Astrocyte of the cerebellum (primary cell): ENCODE results near the gene P2RY4.

ENCODE experiments used
- DNase-seq: peaks from one replicate; pipeline ENCODE4 v3.0.0-alpha.2; 2011; ENCODE audit warnings: low read depth
- H3K4me3 ChIP-seq: 2 replicates; pipeline ENCODE4 v1.5.1; 2011; ENCODE audit warnings: mild to moderate bottlenecking, low read depth, low read length, moderate library complexity
- CTCF ChIP-seq: IDR thresholded peaks from 2 replicates; pipeline ENCODE4 v1.5.1; 2012; ENCODE audit warnings: low read length, low read depth, moderate library complexity, mild to moderate bottlenecking; ENCODE audit errors: missing control alignments
- in situ Hi-C: cut with HindIII; loops from 2 replicates; pipeline ENCODE4 v1.10.0; 2017; ENCODE audit warnings: low sequenced_read_pairs

P2RY4 gene

GRCh38 chrX:70257423-70258288, 2.3 kb downstream of the P2RY4 start:
- no peak for TF ChIP-seq CTCF
- no peak overlapping the region for H3K4me3 ChIP-seq
- in situ Hi-C loops = no loop called here
- no peak for DNase-seq

GRCh38 chrX:70255452-70255851, 4.6 kb downstream of the P2RY4 start:
- no peak for DNase-seq
- no peak for TF ChIP-seq CTCF
- H3K4me3 ChIP-seq = no peak overlapping the region
- in situ Hi-C loops = no loop called here

- TF ChIP-seq CTCF = no peak
- DNase-seq = no peak
- no peak overlapping the region for H3K4me3 ChIP-seq
- in situ Hi-C loops = no loop called here
These were observed 5.1 kb downstream of the P2RY4 start for GRCh38 chrX:70254909-70255308.

- no peak for DNase-seq
- TF ChIP-seq CTCF = no peak
- H3K4me3 ChIP-seq = no peak overlapping the region
- in situ Hi-C loops = no loop called here
These were observed 6.0 kb downstream of the P2RY4 start for GRCh38 chrX:70254063-70254400.

GRCh38 chrX:70253377-70254062, 6.5 kb downstream of the P2RY4 start:
- TF ChIP-seq CTCF = no peak
- no peak for DNase-seq
- in situ Hi-C loops = no loop called here
- H3K4me3 ChIP-seq = no peak overlapping the region

- no peak overlapping the region for H3K4me3 ChIP-seq
- in situ Hi-C loops = no loop called here
- DNase-seq = no peak
- no peak for TF ChIP-seq CTCF
These were observed 7.5 kb downstream of the P2RY4 start for GRCh38 chrX:70252491-70252890.
